ENCODE measurements around the gene PARP9. TPM values are rescaled to one million over a fixed set of nuclear protein-coding genes. Genes with fewer than 3 reads are reported as not detected.

Gene PARP9
- total and polyA plus RNA-seq, 2 of the 4 experiments (the other 2 are of a cell fraction): 6.7 to 7.7 TPM

DNA sequence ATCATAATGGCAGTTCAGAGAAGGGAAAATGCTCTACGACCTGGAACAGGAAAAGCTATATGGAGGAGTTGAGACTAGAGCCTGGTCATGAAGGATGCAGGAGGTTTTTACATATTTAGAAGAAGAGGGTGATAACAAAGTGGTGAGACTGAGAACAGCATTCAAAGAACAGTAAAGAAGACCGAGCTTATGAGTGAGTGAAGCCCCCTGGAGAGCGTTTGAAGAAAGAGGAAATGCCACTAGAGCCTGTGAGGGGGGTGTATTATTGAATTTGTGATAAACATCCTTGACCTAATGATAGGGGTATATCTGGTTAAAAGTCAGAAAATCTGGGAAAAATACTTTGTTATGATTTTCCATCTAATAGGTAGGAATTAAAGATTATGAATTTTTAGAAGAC, 4.2 kb downstream of the PARP9 start:
- in situ Hi-C loops (cut with MboI; ENCODE audit: low sequenced_read_pairs): loop anchor here (5.0 kb wide), 1 partner anchor 117 kb away; no protein-coding TSS in a partner anchor
- intact Hi-C loops (cut with micrococcal nuclease): loop anchor here (1.0 to 10.0 kb wide), 5 partner anchors 101 to 465 kb away; partner anchors contain the start of gene SEMA5B
- Histone ChIP-seq H3K79me1 (ENCODE audit: low read depth in 1 of 2, low read length in 2 of 2) (peaks cover 6 to 11% of the 10 kb centered on the region in 2 experiments; a peak in 3 of 4 replicates), H2AK9ac (replicated peaks; ENCODE audit: low read depth, low read length, poor library complexity) (no peak overlapping the region), H4K20me1 (ENCODE audit: insufficient read depth, low read length) (no peaks in the 10 kb centered on the region), H3K27ac (ENCODE audit: insufficient read depth, low read length) (no peak overlapping the region), H4K5ac (ENCODE audit: low read depth, low read length) (no peak overlapping the region), H2BK15ac (ENCODE audit: low read depth, low read length) (no peak overlapping the region), H3K36me3 (ENCODE audit: control insufficient read depth, insufficient read depth, low read length) (peaks cover 11% of the 10 kb centered on the region; the same call in 1 of the 2 replicates), H3K23ac (ENCODE audit: low read depth, low read length) (no peak overlapping the region), H2AFZ (replicated peaks; ENCODE audit: low read length, poor library complexity) (no peak overlapping the region), H2BK120ac (ENCODE audit: low read depth, low read length) (no peak overlapping the region), H3K27me3 (ENCODE audit: control insufficient read depth, insufficient read depth, low read length) (no peaks in the 10 kb centered on the region), H3K4me2 (ENCODE audit: low read depth, low read length) (no peak overlapping the region), H3K4me1 (ENCODE audit: control insufficient read depth, insufficient read depth, low read length) (peaks cover 6% of the 10 kb centered on the region), H2BK5ac (ENCODE audit: low read depth, low read length, poor library complexity, severe bottlenecking) (no peak overlapping the region), H4K91ac (ENCODE audit: insufficient read depth, low read depth, low read length) (no peak overlapping the region), H3K9me3 (ENCODE audit: control insufficient read depth, insufficient read depth, low read length) (no peaks in the 10 kb centered on the region), H3K4me3 (ENCODE audit: insufficient read depth, low read depth, low read length) (no peak overlapping the region), H3K18ac (ENCODE audit: low read depth, low read length) (no peak overlapping the region), H4K8ac (ENCODE audit: low read depth in 2 of 2, low read length in 2 of 2) (no peak overlapping the region), H3K9ac (ENCODE audit: low read depth, low read length) (no peak overlapping the region), H3K9me1 (ENCODE audit: insufficient read depth, low read length) (peaks cover 3% of the 10 kb centered on the region; the same call in 1 of the 2 replicates), H3K56ac (ENCODE audit: extremely low read depth, insufficient read depth, low read length) (no peak overlapping the region), H2BK20ac (ENCODE audit: low read depth, low read length) (no peak overlapping the region), H3K4ac (ENCODE audit: low read depth, low read length) (no peak overlapping the region), H2AK5ac (ENCODE audit: low read depth, low read length) (no peak overlapping the region), H3K14ac (replicated peaks; ENCODE audit: low read depth, low read length) (no peak overlapping the region)
- 80% methylated on average over 1 of the region's 3 CpGs; no CpG with 5 or more reads in 1 of the 2 experiments for WGBS, 2 experiments (ENCODE audit: extremely low coverage in 2 of 2, insufficient read length in 1 of 2)
- no peak for TF ChIP-seq CTCF (conservative IDR thresholded peaks at IDR 0.05; ENCODE audit: low read depth, low read length)
- TF ChIP-seq BHLHE40 (IDR thresholded peaks at IDR 0.05; ENCODE audit: low read depth, low read length): no peak
- DNase-seq (no peak), ATAC-seq (ENCODE audit: low read depth) (no peak)
- ChIA-PET CTCF (interaction anchor here (7.3 kb wide), 1 partner anchor 119 kb away, joined by 34 read pairs; no protein-coding TSS in a partner anchor), POLR2A (ENCODE audit: unreplicated experiment) (no interaction called here)
- BruUV-seq (replicated peaks): no TSS peak
- dilution Hi-C loops (cut with HindIII; ENCODE audit: low sequenced_read_pairs, unreplicated experiment): no loop called here

Measured in IMR-90 (cell line).